Measurements from ENCODE around the gene KRTAP16-1.

DNA sequence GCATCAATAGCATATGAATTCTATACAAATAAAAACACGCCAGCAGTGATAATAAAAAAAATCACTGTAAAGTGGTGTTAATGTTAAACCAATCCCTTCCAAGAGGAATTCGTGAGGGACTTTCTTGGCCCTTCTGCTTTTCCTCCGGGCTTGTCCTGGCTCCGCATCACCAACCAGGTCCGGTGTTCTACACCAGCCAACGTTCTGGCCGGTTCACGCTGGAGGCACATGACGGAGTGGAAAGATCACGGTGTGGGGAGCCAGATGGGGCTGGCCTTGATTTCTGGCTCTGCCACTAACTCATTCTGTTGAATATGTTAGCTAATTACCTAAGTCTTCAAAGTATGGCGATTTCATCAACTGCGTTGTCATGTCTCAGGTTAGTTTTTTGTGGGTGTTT lies 5.0 kb downstream of the KRTAP16-1 start:
- no peak for TF ChIP-seq POLR2A (IDR thresholded peaks at IDR 0.05)
- TF ChIP-seq, protein P1, sequence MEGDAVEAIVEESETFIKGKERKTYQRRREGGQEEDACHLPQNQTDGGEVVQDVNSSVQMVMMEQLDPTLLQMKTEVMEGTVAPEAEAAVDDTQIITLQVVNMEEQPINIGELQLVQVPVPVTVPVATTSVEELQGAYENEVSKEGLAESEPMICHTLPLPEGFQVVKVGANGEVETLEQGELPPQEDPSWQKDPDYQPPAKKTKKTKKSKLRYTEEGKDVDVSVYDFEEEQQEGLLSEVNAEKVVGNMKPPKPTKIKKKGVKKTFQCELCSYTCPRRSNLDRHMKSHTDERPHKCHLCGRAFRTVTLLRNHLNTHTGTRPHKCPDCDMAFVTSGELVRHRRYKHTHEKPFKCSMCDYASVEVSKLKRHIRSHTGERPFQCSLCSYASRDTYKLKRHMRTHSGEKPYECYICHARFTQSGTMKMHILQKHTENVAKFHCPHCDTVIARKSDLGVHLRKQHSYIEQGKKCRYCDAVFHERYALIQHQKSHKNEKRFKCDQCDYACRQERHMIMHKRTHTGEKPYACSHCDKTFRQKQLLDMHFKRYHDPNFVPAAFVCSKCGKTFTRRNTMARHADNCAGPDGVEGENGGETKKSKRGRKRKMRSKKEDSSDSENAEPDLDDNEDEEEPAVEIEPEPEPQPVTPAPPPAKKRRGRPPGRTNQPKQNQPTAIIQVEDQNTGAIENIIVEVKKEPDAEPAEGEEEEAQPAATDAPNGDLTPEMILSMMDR (IDR thresholded peaks at IDR 0.05), result no peak

Measured in Peyer's patch (tissue), 4 donors.